K562 (cell line): ENCODE results near the gene HMX3. TPM values are rescaled to one million over a fixed set of nuclear protein-coding genes. Genes with fewer than 3 reads are reported as not detected.

Experiments used
- FUS ChIP-seq: fragments of 200-400 bp; formaldehyde crosslinking; optimal IDR thresholded peaks from 2 replicates; pipeline ENCODE3; 2017; ENCODE audit warnings: low read depth, low read length
- GTF2E2 ChIP-seq: fragments of 200-800 bp; sonication (Bioruptor generic); IDR thresholded peaks from 2 replicates; pipeline ENCODE4 v1.6.1; 2016; ENCODE audit warnings: missing genetic modification characterization, missing compliant biosample characterization
- NCOA6 ChIP-seq: fragments of 450-650 bp; IDR thresholded peaks from 2 replicates; pipeline ENCODE4 v1.6.1; 2017; ENCODE audit warnings: mild to moderate bottlenecking
- RBM22 ChIP-seq: fragments of 200-400 bp; formaldehyde crosslinking; IDR thresholded peaks from 2 replicates; pipeline ENCODE4 v1.6.1; 2018; ENCODE audit warnings: low read length, low read depth; ENCODE audit not compliant: poor library complexity, severe bottlenecking
- ZNF274 ChIP-seq: IDR thresholded peaks from 2 replicates; pipeline ENCODE4 v1.6.1; 2011; ENCODE audit warnings: low read depth, mild to moderate bottlenecking, low read length, moderate library complexity, borderline replicate concordance
- ZNF77 ChIP-seq: fragments of 250-450 bp; sonication (Bioruptor Pico); IDR thresholded peaks from 2 replicates; pipeline ENCODE4 v1.5.0; 2020
- polyA plus RNA-seq, 8 experiments: library from polyadenylated mRNA; depleted of rRNA in 4 of 8; stranded (reverse) in 5 of 8; unstranded in 3 of 8; fragments of >200 nt; fragmentation: Nextera tagmentation in 2 of 8; fragmentation: Illumina TruSeq in 1 of 8; extraction: Ambion mirVana in 2 of 8; extraction: Trizol in 1 of 8; gene quantifications; 2 replicates each; pipeline versions ENCODE4 v1.2.1 to v1.2.3, GENCODE V29; 2011 to 2014; ENCODE audit warnings: inconsistent platforms in 1 of 8, missing spikeins in 1 of 8
- total RNA-seq, 7 experiments: library from RNA; depleted of rRNA in 6 of 7; stranded (reverse); fragments of >200 nt in 6 of 7; fragmentation: Illumina TruSeq in 2 of 7; extraction: Trizol in 2 of 7; gene quantifications; 2 replicates each; pipeline versions ENCODE4 v1.2.1 to v1.2.3, GENCODE V29; 2011 to 2021; ENCODE audit warnings: low replicate concordance in 1 of 7
- TF ChIP-seq, protein P1 (sequence below): fragments of 450-650 bp; IDR thresholded peaks from 2 replicates; pipeline ENCODE4 v1.6.1; 2017; ENCODE audit warnings: antibody characterized with exemption, mild to moderate bottlenecking
- TF ChIP-seq, protein P2 (sequence below): fragments of 450-650 bp; formaldehyde crosslinking; IDR thresholded peaks from 2 replicates; pipeline ENCODE4 v1.4.0; 2022; ENCODE audit warnings: missing genetic modification characterization
- TF ChIP-seq, protein P3 (sequence below): sonication (generic); formaldehyde crosslinking; IDR thresholded peaks from 2 replicates; pipeline ENCODE4 v1.8.0; 2022; ENCODE audit warnings: mild to moderate bottlenecking, missing genetic modification reagents

The HMX3 gene
- total and polyA plus RNA-seq, 9 of the 15 experiments (the other 6 are each of a cell fraction or from before 2014, with no cell fraction given): 0.55 to 43.5 (median 7.4) TPM; not detected in 2

DNA sequence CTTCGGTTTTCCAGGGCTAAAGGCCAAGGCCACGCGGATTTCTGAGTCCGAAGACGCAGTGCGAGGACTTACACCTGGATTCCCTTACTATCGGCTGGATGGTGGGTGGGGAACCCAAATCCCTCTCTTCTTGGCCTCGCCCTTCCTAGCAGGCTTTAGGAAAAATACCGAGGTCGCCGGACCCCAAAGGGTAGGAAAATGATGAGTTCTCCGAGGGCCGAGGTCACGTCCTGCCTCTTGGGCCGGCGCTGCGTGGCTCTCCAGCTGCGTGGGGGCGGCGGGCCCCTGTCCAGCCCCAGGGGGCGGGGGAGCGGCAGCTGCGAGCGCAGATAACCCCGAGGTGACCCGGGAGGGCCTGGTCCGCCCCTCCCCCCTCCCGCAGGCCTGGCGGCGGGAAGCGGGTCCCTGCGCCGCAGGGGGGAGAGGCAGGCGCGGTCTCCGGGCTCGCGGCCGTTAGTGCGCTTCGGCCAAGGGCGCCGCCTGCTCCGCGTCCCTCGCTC, 805 bp upstream of the HMX3 start (continued):
- TF ChIP-seq, protein P1, sequence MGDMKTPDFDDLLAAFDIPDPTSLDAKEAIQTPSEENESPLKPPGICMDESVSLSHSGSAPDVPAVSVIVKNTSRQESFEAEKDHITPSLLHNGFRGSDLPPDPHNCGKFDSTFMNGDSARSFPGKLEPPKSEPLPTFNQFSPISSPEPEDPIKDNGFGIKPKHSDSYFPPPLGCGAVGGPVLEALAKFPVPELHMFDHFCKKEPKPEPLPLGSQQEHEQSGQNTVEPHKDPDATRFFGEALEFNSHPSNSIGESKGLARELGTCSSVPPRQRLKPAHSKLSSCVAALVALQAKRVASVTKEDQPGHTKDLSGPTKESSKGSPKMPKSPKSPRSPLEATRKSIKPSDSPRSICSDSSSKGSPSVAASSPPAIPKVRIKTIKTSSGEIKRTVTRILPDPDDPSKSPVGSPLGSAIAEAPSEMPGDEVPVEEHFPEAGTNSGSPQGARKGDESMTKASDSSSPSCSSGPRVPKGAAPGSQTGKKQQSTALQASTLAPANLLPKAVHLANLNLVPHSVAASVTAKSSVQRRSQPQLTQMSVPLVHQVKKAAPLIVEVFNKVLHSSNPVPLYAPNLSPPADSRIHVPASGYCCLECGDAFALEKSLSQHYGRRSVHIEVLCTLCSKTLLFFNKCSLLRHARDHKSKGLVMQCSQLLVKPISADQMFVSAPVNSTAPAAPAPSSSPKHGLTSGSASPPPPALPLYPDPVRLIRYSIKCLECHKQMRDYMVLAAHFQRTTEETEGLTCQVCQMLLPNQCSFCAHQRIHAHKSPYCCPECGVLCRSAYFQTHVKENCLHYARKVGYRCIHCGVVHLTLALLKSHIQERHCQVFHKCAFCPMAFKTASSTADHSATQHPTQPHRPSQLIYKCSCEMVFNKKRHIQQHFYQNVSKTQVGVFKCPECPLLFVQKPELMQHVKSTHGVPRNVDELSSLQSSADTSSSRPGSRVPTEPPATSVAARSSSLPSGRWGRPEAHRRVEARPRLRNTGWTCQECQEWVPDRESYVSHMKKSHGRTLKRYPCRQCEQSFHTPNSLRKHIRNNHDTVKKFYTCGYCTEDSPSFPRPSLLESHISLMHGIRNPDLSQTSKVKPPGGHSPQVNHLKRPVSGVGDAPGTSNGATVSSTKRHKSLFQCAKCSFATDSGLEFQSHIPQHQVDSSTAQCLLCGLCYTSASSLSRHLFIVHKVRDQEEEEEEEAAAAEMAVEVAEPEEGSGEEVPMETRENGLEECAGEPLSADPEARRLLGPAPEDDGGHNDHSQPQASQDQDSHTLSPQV: peak; percentile 89; the same call in 1 of the 2 replicates
- TF ChIP-seq, protein P2, sequence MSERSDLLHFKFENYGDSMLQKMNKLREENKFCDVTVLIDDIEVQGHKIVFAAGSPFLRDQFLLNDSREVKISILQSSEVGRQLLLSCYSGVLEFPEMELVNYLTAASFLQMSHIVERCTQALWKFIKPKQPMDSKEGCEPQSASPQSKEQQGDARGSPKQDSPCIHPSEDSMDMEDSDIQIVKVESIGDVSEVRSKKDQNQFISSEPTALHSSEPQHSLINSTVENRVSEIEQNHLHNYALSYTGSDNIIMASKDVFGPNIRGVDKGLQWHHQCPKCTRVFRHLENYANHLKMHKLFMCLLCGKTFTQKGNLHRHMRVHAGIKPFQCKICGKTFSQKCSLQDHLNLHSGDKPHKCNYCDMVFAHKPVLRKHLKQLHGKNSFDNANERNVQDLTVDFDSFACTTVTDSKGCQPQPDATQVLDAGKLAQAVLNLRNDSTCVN: no peak
- TF ChIP-seq ZNF77 (CRISPR knock-in tag): no peak
- peak; percentile 38 for TF ChIP-seq FUS
- no peak for TF ChIP-seq GTF2E2 (tag)
- peak; percentile 81; the same call in 1 of the 2 replicates for TF ChIP-seq ZNF274
- TF ChIP-seq NCOA6: peak; percentile 31; the same call in 1 of the 2 replicates
- peak; percentile 81 for TF ChIP-seq RBM22
- TF ChIP-seq, protein P3, sequence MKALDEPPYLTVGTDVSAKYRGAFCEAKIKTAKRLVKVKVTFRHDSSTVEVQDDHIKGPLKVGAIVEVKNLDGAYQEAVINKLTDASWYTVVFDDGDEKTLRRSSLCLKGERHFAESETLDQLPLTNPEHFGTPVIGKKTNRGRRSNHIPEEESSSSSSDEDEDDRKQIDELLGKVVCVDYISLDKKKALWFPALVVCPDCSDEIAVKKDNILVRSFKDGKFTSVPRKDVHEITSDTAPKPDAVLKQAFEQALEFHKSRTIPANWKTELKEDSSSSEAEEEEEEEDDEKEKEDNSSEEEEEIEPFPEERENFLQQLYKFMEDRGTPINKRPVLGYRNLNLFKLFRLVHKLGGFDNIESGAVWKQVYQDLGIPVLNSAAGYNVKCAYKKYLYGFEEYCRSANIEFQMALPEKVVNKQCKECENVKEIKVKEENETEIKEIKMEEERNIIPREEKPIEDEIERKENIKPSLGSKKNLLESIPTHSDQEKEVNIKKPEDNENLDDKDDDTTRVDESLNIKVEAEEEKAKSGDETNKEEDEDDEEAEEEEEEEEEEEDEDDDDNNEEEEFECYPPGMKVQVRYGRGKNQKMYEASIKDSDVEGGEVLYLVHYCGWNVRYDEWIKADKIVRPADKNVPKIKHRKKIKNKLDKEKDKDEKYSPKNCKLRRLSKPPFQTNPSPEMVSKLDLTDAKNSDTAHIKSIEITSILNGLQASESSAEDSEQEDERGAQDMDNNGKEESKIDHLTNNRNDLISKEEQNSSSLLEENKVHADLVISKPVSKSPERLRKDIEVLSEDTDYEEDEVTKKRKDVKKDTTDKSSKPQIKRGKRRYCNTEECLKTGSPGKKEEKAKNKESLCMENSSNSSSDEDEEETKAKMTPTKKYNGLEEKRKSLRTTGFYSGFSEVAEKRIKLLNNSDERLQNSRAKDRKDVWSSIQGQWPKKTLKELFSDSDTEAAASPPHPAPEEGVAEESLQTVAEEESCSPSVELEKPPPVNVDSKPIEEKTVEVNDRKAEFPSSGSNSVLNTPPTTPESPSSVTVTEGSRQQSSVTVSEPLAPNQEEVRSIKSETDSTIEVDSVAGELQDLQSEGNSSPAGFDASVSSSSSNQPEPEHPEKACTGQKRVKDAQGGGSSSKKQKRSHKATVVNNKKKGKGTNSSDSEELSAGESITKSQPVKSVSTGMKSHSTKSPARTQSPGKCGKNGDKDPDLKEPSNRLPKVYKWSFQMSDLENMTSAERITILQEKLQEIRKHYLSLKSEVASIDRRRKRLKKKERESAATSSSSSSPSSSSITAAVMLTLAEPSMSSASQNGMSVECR (CRISPR knock-in tag): peak; percentile 48; the same call in 1 of the 2 replicates
